GM18517 (cell line): ENCODE results near the gene ACBD6.
"Not testable (repeated sequence)": the region's sequence is repeated elsewhere in the genome, so short reads cannot be mapped to it uniquely, and the experiment has no call there.

Experiments used
- ATAC-seq: cut with Tn5 transposase; IDR thresholded peaks from one replicate; pipeline ENCODE4 v1.9.1; 2021; ENCODE audit warnings: mild to moderate bottlenecking, moderate library complexity; ENCODE audit not compliant: unreplicated experiment

The ACBD6 gene

DNA sequence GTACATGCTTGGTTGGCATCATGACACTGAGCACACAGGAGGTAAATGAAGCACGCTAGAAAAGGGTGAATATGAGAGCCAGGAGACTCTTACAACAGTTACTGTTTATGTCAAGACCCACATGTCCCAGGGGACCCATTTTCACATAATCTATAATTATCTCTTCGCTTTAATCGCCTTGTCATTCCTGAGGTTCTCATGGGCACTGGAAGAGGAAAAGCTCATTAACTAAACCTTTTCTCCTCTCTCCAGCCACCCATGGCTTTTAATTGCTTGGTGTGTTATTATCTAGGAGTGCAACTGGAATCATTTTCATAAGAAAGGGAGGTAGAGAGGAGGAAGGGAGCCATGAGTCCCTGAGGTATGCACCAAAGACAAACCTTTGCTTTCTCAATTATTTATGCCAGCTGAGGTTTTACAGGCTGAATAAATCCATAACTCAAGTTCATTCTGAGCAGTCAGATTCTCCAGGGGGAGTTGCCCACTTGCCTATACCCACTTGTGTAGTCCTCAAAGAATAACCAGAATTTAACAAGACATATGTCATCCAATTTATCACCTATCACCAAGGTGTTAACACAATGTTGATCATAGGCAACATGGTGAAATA is 77.4 kb downstream of the ACBD6 start:
- ATAC-seq = no peak

DNA sequence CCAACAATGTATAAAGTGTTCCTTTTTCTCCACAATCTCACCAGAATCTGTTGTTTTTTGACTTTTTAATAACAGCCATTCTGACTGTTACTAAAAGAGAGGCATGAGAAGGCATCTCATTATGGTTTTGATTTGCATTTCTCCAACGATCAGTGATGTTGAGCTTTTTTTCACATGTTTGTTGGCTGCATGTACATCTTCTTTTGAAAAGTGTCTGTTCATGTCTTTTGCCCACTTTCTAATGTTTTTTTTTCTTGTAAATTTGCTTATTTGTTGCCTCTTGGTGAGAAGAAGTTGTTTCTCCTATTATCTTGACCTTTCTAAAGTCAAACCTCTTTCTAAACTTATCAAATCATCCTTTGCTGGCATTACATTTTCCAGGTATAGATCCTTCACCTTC is 80.8 kb downstream of the ACBD6 start:
- no peak for ATAC-seq

DNA sequence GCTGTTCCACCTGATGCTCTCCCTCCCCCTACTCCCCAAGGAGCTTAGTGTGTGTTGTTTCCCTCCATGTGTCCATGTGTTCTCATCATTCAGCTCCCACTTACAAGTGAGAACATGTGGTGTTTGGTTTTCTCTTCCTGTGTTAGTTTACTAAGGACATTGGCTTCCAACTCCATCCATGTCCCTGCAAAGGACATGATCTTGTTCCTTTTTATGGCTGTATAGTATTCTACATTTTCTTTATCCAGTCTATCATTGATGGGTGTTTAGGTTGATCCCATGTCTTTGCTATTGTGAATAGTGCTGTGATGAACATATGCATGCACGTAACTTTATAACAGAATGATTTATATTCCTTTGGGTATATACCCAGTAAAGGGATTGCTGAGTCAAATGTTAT is 81.2 kb downstream of the ACBD6 start:
- ATAC-seq = not testable (repeated sequence)

DNA sequence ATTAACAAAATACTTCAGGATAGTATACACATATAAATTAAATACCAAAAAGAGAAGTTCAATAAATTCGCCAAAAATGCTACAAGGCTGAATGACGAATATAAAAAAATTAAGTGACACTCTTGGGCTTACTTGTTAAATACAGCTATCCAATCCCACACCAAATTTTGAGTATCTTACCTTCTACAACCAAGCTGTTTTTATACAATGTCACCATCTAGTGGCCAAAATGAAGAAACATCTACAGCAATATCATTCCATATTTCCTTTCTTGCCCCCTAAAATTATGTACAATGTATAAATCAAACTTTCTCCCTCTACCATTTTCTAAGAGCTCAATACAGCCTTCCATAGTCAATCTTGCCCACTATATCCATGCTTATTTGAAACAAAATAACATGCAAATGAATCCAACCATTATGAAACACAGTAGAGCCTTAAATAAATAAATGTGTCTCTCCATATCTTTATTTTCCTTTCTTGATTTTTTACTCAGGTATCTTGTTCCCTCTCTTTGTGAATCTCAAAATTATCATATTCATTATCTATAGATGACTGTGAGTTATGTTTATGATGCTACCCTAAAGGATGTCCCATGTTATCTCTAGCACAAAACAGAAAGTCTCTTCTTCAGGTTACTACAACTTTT is 86.3 kb downstream of the ACBD6 start:
- no peak for ATAC-seq

DNA sequence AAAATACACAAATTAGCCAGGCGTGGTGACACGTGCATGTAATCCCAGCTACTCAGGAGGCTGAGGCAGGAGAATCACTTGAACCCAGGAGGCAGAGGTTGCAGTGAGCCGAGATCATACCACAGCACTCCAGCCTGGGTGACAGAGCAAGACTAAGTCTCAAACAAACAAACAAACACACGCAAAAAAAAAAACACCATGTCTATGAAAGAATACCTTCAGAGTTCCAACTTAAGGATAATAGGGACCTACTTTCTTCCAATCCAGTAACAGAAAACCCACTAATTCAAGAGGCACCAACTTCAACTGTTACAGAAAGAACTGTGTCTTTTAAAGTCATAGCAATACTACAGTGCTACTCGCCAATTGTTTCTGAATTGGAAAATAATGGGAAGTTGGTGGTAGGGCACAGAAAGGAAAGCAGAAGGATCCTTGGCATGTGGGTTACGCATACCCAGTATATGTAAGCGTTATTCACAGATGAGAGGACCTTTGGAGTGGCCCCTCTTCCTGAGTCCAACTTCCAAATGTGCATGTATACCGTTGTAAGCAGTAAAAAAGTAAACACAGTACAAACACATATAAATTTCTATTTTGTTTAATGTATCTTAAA is 87.0 kb downstream of the ACBD6 start:
- no peak for ATAC-seq

DNA sequence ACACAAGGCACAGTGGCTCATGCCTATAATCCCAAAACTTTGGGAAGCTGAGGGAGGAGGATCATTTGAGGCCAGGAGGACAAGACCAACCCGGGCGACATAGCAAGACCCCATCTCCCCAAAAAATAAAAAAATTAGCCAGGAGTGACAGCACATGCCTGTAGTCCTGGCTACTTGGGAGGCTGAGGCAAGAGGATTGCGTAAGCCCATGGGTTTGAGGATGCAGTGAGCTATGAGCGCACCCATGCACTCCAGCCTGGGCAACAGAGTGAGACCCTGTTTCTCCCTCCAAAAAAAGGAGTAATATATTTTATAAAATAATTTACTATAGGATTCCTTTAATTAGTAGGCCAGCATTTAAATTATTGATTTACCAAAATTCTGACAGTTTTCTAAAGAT is 89.8 kb downstream of the ACBD6 start:
- no peak for ATAC-seq

DNA sequence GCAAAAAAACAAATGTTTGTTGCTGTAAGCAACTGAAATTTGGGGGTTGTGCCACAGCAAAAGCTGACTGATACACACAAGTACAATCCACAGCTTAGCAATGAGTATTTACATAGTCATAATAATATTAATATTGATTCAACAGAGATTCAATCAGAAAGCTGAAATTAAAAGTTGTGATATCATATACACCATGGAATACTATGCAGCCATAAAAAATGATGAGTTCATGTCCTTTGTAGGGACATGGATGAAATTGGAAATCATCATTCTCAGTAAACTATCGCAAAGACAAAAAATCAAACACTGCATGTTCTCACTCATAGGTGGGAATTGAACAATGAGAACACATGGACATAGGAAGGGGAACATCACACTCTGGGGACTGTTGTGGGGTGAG is 94.2 kb downstream of the ACBD6 start:
- ATAC-seq = not testable (repeated sequence)

DNA sequence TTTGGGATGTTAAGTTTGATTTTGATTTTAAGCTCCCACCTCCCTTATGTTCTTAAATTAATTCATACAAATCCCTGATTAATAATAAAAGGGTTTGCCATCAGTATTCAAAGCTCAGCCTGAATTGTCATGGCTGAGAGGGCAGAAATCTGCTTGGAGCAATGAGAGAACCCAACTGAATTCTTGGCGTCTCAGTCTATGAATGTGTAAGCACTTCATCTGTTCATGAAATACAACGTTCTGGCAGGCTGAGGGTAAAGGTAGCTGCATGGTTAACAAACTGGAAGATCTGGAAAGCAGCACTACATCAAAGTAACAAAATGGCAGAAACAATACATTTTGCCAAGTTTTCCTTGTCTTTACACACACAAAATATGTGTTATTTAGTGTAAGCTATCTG is 95.3 kb downstream of the ACBD6 start:
- no peak for ATAC-seq

DNA sequence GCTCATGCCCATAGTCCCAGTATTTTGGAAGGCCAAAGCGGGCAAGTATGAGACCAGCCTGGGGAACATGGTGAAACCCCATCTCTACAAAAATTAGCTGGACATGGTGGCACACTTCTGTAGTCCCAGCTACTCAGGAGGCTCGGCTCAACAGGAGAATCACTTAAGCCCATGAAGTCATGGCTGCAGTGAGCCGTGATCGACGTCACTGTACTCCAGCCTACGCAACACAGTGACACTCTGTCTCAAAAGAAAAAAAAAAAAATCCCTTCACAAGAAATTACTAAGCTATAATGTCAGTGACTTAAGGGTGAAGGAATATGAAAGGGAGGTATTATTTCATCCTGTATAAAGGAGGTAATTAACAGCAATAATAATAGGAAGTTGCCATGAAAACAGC is 99.8 kb downstream of the ACBD6 start:
- no peak for ATAC-seq

DNA sequence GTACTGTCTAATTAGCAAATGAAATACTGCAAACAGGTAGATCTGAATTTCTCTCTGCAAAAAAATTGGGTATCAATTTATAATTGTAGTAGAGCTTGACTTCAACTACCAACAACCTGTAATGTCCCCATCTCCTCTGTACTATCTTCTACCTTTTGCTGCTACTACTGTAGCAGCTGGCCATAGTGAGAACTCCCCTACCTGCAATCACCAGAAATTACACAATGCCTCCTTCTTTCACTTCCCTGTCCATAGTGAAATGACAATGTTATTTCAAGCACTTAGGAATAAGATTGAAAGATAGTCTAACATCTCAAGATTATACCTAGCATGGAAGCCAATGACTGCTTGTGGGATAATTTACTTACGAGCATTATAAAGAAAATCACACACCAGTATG is 100.4 kb downstream of the ACBD6 start:
- no peak for ATAC-seq

DNA sequence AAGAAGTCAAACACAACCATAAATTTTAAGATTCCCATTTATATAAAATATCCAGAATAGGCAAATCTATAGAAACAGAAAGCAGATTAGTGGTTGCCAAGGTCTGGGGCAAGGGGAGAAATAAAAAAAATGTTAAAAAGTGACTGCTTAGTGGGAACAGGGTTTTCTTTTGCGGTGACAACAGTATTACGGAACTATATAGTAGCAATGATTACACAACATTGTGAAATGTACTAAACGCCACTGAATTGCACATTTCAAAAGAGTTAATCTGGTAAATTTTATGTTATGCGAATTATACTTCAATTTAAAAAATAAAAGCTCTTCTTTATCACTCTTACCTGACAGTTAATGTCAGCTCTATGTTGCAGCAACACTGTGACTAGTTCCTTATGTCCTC is 105.2 kb downstream of the ACBD6 start:
- ATAC-seq = no peak

DNA sequence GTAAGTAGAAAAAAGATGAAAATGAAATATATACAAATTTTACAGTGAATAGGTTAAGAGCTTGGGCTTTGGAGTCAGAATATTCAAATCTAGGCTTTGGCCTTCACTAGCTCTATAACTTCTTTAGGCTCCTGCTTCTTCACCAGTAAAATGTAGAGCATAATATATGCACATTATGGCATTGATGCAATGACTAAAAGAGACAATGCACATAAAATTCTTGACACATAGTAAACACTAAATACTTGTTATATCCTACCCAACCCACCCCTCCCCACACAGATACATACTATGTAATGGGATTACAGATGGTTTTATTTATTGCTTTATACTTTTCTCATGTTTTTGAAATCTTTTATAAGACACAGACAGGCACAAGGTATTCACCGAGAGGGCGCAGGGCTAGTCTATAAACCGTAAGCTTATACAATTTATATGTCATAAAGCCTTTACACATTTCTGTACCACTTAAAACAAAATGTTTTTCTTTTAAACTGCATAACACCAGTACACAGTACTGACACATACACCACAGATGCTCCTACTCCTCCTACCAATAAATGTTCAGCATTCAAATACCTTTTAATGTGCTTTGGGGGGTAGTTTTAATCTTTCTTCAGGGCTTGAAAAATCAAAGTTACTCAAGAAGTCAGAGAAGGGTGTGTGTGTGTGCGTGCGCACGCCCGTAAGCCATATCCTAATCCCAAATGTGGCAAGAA is 109.8 kb downstream of the ACBD6 start:
- ATAC-seq = no peak

DNA sequence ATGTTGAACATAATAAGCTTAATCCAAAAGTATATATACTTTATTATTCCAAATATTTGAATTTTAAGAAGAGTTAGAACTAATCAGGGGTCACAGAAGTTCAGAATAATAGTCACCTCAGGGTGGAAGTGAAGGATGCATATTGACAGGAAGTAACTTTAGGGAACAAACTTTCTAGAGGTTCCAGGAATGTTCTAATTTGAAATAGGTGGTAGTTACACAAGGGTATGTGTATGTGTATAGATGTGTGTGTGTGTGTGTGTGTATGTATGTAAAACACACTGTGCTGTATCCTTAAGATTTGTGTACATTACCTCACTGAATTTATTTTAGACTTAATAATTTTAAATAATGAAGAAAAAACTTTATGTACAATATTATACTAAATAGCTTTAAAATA is 110.4 kb downstream of the ACBD6 start:
- ATAC-seq = no peak

DNA sequence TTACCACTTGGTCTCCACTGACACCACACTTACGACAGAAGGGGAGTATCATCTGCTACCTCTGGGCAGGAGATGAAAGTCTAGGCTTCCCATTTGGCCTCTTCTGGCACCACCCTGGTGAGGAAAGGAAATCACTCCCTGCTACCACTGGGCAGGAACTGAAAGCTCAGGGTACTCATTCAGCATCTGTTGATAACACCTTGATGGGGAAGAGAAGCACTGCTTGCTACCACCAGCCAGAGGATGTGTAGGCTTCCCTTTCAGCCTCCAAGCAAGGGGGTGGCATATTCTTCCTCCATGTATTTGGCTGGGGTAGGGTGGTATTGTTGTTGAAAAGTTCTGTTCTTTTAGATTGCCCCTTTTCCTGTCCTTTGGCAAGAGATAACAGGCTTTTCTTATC is 115.0 kb downstream of the ACBD6 start:
- ATAC-seq = no peak

DNA sequence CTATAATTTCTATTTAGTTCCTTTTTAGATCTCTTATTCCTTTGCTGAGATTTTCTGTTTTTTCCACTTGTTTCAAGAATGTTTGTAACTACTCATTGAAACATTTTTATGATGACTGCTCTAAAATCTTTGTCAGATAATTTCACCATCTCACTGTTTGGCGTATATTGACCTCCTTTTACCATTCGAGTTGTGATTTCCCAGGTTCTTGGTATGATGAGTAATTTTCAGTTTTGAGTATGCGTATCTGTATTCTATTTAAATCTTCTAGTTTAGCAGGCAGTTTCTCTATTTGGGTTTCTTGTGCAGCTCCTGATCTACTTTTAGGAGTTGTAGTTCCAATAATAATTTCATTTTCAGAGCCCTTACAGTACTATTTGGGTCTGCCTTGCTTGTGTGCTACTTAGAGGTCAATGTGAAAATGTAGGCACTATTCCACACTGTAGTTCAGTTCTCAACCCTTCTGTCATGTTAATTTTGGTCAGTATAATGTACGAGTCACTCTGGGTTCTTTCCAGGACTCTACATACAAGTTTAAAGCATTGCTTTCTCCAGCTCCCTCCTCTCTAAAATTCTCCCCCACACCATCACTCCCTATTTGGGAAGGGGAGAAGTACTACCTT is 115.5 kb downstream of the ACBD6 start:
- no peak for ATAC-seq

DNA sequence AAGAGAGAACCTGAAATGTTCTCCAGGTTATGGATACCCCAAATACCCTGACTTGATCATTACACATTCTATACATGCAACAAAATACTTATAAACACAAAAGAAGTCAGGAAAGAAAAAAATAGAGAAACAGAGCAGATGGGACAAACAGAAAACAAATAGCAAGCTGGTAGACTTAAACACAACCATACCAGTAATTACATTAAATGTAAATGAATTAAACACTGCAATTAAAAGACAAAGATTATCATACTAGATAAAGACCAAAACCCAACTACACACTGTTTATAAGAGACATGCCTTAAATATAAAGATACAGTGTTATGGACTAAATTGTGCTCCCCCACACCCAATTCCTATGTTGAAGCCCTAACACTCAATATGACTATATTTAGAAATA is 117.2 kb downstream of the ACBD6 start:
- ATAC-seq = no peak

DNA sequence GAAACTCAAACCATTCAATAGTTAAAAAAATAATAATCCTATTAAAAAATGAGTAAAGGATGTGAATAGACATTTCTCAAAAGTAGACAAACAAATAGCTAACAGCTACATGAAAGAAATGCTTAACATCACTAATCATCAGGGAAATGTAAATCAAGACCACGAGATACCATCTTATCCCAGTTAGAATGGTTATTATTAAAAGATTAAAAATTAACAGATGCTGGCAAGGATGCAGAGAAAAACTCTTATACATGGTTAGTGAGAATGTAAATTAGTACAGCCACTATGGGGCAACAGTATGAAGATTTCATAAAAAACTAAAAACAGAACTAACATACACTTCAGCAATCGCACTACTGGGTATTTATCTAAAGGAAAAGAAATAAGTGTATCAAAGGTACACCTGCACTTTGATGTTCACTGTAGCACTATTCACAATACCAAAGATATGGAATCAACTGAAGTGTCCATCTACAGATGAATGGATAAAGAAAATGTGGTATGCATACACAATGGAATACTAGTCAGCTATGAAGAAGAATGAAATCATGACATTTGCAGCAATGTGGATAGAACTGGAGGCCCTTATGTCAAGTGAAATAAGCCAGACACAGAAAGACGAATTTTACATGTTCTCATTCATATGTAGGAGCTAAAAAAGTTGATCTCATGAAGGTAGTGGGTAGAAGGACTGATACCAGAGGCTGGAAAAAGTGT is 117.9 kb downstream of the ACBD6 start:
- ATAC-seq = no peak

DNA sequence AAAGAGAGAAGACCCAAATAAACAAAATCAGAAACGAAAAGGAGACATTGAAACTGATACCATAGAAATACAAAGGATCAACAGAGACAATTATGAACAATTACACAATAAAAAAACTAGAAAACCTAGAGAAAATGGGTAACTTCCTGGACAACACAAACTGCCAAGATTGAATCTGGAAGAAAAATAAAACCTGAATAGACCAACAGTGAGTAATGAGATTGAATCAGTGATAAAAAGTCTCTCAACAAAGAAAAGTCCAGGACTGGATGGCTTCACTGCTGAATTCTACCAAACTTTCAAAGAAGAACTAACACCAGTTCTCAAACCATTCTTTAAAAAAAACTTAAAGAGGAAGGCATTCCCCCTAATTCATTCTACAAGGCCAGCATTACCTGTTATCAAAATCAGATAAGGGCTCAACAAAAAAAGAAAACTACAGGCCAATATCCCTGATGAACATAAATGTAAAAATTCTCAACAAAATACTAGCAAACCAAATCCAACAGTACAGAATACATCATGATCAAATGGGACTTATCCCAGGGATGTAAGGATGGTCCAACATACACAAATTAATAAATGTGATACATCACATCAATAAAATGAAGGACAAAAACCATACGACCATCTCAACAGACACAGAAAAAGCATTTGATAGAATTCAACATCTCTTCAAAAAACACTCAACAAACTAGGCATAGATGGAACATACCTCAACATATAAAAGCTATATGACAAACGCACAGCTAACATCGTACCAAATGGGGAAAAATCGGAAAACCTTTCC is 119.9 kb downstream of the ACBD6 start:
- no peak for ATAC-seq

DNA sequence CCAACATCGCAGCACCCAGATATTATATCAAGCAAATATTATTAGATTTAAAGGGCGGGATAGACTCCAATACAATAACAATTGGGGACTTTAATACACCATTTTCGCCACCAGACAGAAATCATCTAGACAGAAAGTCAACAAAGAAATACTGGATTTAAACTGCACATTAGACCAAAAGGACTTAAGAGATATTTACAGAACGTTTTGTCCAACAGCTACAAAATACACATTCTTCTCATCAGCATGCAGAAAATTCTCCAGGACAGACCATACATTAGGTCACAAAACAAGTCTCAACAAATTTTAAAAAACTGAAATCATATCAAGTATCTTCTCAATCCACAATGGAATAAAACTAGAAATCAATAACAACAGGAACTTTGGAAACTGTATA is 121.2 kb downstream of the ACBD6 start:
- no peak for ATAC-seq
